KG1 (cell line): ENCODE measurements around the gene MAGI1.

Experiments
- DNase-seq: peaks from one replicate; lab custom pipeline; 2025; lab: John Stamatoyannopoulos, UW

MAGI1 gene

GRCh38 chr3:65945480-65945879, 93.2 kb downstream of the MAGI1 start:
- DNase-seq = no peak

- DNase-seq = no peak
Observed at GRCh38 chr3:65944252-65944651, 94.5 kb downstream of the MAGI1 start.

- no peak for DNase-seq
Observed at GRCh38 chr3:65939801-65940246, 98.9 kb downstream of the MAGI1 start.

DNA sequence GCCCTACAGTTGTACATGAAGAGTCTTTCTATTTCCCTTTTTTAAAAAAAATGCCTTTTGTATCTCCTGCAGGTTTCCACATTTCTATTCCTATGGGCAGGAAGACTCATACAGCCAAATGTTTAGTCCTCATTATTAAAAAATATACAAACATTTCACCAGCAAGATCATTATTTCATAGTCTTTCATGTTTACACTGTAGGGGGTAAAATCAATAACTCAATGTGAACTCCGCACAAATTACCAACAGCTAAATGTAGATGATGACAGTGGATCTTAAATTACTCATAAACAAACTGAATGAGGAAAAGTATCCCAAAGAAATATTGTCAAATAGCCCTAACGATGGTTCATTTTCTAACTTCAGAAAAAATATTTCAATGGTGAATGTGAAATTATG, 99.5 kb downstream of the MAGI1 start:
- DNase-seq = no peak

DNA sequence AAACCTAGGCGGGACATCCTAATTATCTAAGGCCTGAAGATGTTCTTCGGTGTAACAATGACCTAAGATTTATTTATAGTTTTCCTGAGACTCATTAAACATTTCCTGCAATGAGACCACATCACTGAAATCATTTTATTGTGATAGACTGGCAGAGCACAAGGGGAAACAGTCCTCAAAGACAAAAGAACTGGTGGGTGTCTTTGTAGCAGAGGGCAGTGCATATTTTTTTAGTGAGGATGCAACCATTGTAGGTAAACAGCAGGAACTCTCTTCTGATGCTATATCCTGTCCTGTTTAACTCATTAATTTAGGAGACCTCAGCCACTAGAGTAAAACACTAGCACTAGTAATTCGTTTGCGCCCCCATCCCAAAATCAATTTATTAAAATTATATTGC, 100.0 kb downstream of the MAGI1 start:
- DNase-seq = no peak

GRCh38 chr3:65938147-65938546, 100.6 kb downstream of the MAGI1 start:
- DNase-seq = no peak

DNA sequence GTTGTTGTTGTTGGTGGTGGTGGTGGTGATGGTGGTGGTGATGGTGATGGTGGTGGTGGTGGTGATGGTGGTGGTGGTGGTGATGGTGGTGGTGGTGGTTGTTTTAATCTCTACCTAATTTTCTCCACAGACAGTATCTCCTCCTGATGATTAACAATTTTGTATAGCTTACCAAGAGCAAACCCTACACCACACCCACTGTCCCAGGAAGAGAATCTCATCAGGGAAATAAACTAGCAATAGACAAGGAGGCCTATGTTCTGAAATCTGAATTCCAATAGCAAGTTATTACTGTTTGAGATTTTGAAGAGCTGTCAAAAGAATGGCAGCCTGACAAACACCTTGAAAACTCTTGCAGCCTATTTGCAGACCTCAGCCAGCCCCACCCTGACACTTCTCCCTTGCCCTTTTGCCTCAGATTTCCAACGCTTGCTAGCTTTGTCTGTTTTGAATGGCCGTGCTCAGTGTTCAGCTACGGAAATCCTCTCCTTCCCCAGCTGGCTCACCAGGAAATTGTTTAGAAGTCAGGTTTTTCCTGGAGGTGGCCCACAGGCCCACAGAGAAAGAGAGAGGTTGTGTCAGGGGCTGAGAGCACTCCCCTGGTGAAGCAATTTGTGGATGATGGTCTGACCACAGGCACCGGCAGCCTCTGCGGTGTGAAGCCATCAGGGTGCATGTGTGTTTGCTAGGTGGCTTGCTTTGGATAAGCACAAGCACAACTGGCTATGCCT, 101.6 kb downstream of the MAGI1 start:
- DNase-seq = peak; percentile 9

DNA sequence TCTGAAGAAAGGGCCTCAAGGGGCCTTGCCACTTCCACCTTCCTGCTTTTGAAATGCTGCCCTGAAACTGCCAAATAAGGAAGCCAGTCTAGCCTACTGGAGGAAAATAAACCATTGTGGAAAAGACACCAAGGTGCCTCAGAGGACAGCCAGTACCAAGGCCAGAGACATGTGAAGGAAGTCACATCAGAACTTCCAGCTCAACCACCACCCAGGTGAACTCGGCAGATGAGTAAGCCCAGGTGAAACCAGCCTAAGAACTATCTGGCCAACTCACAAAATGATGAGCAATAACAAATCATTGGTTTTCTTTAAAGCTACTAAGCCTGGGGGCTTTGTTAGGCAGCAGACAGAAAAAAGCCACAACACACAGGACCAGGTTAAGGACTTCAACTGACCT, 103.0 kb downstream of the MAGI1 start:
- DNase-seq = no peak

DNA sequence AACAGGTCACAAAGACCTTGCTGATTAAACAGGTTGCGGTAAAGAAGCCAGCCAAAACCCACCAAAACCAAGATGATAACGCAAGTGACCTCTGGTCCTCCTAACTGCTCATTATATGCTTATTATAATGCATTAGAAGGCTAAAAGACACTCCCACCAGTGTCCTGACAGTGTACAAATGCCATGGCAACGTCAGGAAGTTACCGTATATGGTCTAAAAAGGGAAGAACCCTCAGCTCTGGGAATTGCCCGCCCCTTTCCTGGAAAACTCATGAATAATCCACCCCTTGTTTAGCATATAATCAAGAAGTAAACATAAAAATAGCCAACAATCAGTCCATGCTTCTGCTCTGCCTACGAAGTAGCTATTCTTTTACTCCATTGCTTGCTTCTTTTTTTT, 108.1 kb downstream of the MAGI1 start:
- DNase-seq = no peak

GRCh38 chr3:65928110-65928509, 110.6 kb downstream of the MAGI1 start:
- no peak for DNase-seq

DNA sequence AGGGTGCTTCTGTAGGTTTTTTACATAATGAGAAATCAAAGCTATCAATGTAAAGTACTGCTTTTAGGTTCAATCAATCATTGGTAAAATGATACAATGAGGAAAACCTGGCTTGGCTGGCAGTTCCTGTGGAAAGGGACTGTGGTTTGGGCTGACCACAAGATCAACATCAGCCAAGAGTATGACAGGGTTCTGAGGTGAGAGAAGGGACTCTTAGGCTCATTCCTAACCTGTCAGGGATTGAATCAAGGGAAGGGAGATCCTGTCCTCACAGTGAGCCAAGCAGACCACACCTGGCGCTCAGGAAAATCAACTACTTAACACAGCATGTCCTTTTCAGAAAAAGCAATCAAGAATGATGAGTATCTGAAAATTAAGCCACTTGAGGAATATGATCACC, 111.1 kb downstream of the MAGI1 start:
- DNase-seq = no peak

DNA sequence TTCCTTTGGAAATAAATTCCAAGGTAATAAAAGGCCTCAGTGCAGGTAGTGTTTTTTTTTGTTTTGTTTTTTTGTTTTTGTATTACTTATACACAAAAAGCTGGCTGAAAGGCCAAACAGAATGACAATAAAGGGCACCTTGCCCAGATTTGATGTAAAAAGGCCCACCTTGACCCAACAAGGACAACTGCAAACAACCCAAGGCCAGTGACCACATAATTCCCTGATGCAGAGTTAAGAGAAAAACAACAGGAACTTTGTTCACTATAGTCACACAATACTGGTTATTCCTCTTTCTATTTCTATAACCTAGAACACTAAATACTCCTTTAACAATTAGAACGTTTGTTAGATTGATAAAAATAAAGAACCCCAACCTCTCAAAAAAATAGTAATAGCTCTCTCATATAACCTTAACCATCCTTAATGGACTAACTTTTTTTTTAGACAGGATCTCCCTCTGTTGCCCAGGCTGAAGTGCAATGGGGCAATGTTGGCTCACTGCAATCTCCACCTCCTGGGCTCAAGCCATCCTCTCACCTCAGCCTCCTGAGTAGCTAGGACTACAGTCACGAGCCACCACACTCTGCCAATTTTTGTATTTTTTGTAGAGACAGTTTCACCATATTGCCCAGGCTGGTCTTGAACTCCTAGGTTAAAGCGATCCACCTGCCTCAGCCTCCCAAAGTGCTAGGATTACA, 113.3 kb downstream of the MAGI1 start:
- DNase-seq = no peak

DNA sequence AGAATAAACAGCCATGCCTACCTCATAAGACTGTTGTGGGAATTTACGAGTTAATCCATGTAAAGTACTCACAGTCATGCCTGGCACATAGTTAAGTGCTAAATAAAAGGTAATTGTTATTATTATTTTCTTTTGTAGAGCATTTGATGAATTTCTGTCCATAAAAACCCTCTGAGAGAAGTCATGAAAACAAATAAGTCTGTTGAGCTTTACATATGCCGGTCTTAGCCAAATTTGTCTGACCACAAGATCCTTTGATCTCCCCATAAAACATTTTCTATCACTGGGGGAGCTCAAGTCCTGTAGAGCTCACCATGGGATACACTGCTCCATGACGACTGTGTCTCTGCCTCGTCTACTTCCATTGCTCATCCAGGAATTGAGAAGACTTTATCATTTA, 114.0 kb downstream of the MAGI1 start:
- DNase-seq = no peak

DNA sequence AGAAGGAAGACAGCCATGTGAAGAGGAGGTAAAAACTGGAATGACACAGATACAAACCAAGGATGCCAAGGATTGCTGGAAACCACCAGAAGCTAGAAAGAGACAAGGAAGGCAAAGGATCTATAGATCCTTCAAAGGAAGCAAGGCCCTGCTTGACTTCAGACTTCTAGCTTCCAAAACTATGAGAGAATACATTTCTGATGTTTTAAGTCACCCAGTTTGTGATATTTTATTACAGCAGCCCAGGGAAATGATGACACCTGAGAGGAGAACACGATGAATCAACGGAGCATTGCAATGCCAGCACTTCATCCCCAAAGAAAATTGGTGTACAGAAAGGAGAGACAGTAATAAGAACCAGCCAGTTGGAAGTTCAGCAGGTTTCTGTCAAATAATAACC, 116.3 kb downstream of the MAGI1 start:
- no peak for DNase-seq

- no peak for DNase-seq
Observed at GRCh38 chr3:65919826-65920225, 118.9 kb downstream of the MAGI1 start.

GRCh38 chr3:65915477-65915876, 123.2 kb downstream of the MAGI1 start:
- no peak for DNase-seq

DNA sequence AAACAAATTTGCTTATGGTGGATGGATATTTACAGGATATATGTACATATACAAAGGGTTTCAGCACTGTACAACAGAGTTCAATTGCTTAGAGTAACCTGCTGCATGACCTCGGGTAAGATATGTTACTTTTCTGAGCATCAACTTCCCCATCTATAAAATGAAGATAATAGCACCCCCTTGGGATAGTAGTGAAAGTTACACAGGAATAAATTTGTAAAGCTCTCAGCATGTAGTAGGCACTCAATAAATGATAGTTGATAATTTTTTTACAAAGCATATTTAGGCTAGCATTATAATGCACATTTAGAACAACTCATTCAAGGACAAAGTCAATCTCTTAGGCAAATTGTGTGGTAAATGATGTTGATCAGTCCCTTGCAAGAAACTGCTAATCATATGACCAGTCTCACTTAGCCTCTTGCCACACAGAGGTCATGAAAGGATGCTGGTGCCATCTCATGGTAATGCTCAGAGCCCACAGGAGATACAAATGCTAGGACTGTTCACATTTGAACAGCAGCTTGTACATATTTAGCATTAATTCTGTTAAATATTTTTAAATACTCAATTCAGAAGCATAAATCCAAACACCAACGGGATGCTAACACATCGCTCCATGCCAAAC, 123.9 kb downstream of the MAGI1 start:
- DNase-seq = no peak

DNA sequence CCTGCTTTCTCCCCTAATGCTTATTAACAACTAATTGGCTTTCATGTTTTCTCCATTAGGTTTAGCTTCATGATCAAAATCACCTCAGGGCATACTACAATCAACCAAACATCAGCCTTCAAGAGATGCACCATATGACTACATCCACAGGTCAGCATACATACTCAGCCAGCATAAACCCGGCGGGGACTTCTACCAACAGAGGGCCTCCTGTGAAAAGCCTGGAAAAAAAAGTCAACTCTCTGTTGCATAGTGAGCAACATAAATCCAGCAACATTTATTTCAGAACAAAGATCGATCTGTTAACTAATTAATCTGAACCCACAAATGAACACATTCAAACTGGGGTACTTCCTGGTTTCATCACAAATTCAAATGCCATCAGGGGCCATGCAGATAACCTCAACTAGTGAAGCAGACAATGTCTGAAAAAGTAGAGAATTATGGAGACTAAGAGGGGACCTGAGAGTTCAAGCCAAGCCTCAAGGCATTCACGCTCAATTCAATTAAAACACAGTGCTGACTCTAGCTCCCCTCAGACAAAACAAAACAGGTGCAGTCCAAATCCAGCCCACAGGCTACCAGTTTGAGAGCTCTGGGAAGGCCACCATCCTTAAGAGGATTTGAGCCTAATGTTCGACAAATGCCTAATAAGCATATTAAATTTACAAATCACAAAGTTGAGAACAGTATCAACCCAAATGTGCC, 124.5 kb downstream of the MAGI1 start:
- no peak for DNase-seq

DNA sequence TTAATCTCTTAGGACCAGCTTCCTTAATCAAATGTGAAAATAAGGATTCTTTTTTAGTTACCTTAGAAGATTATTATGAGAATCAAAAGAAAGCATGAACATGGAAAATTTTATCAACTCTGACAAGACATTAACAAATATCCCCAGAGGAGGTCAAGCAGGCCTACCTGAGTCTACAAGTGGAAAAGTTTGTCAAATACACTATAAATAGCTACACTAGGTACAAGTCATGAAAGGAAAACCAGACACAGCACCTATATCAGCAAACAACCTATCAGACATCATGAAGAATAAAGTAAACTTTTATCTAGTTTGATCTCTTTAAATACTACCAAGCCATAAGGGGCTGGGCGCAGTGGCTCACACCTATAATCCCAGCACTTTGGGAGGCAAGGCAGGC, 126.1 kb downstream of the MAGI1 start:
- no peak for DNase-seq

DNA sequence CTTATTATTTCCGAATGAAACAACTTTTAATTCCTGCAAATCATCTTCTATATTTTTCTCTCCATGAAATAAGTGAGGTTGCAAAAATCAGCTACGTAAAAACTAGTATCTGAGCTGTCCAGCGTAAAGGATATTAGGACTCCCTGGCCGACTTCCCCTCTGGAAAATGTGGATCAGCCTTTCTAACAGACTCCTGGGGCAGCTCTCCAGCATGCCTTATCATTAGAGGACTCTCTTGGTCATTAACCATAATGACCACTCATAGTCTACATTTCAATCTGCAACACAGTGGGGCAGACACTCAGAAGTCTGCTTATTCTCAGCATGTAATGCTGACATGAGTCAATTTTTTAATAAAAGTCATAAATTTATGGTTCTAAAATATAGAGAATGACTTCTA, 130.1 kb downstream of the MAGI1 start:
- DNase-seq = no peak

DNA sequence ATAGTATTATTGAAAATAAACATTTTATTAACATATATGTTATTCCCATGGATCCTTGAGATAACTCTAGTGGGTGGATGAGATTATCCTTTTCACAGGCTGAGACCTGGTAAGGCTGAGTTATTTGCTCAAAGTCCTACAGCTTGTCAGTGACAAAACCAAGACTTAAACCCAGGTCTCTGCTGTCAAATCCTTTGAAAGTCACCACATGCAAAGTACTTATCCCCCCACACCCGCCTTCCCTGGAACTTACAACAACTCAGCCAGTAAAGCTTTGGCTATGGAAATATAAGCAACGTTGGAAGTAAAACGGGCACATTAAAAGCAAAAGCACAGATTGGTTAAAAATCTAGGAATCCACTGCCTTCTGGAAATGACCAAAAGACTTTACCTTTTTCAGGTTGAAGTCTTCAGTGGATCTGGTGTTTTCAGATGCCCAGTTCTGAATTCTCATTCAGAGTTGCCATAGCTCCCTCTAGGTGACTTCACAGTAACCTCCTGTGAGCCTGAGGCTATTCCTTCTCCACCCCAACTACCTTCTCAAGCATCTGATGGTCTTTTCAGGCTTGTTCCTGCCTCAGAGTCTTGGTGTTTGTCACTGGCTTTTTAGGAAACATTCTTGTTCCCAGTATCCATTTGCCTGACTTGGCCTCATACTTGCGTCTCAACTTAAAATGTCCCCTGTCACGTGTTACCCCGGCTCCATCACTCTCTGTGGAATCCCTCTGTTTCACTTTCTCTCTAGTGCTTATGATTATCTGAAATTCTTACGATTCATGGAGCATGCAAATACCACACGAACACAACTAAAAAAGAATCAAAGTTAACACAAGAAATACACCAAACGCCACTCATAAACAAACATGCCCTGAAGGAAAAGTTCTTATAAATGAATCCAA, 131.2 kb downstream of the MAGI1 start:
- DNase-seq = no peak

DNA sequence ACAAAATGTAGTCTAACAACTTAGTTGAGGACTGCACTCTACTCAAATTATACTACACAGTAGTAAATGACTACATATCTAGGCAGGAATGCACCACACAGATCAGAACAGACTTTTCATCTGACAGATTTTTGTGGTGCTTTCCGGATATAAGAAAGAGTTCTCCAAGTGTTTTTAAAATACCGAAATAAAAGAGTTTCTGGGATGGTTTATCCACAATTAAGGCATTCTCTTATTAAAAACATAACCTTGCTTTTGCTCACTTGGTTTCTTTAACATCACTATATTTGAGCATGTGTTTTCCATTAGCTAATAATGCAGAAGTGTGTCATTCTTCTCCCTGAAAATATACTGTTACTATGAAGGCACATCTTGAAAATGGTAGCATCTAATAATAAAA, 132.9 kb downstream of the MAGI1 start:
- no peak for DNase-seq
